ENCODE data around the gene KCNC1. TPM values are rescaled to one million over a fixed set of nuclear protein-coding genes. Genes with fewer than 3 reads are reported as not detected.

KCNC1 gene
- polyA plus RNA-seq, 3 donors, result 0.03 TPM; not detected in 2

GRCh38 chr11:17827006-17827405 is 92.4 kb downstream of the KCNC1 start:
- 90 to 96% (median 90%) methylated on average over 5 of the region's 5 CpGs for WGBS, 3 donors
- no peak overlapping the region for H3K27ac ChIP-seq (ENCODE audit: low read depth, low read length)

GRCh38 chr11:17828311-17828751 is 93.8 kb downstream of the KCNC1 start:
- 60 to 79% (median 61%) methylated on average over 9 of the region's 9 CpGs for WGBS, 3 donors
- H3K27ac ChIP-seq (ENCODE audit: low read depth, low read length), result no peak overlapping the region

GRCh38 chr11:17831228-17831627 is 96.6 kb downstream of the KCNC1 start:
- no peak overlapping the region for H3K27ac ChIP-seq (ENCODE audit: low read depth, low read length)
- 93 to 100% (median 96%) methylated on average over 1 of the region's 1 CpG for WGBS, 3 donors

GRCh38 chr11:17831883-17832282 is 97.3 kb downstream of the KCNC1 start:
- H3K27ac ChIP-seq (ENCODE audit: low read depth, low read length), result no peak overlapping the region
- 86 to 95% (median 93%) methylated on average over 3 of the region's 3 CpGs for WGBS, 3 donors

Other genes starting within 250 kb of the KCNC1 start
- gene USH1C, start 190.4 kb upstream of the KCNC1 start, polyA plus RNA-seq, result 1 to 10 TPM in 2 of 3 donors, under 1 TPM in 1; 0.67 to 1.8 (median 1.4) TPM
- not detected for gene OTOG, start 187.5 kb upstream of the KCNC1 start, polyA plus RNA-seq
- not detected for gene MYOD1, start 15.2 kb upstream of the KCNC1 start, polyA plus RNA-seq